Measurements from ENCODE around the gene CACNA1C.

Gene CACNA1C

GRCh38 chr12:2390850-2391390 is 338.1 kb downstream of the CACNA1C start:
- no peak for DNase-seq (ENCODE audit: low read depth)

- no peak for DNase-seq (ENCODE audit: low read depth)
These were observed 339.0 kb downstream of the CACNA1C start for GRCh38 chr12:2391740-2392331.

- DNase-seq (ENCODE audit: low read depth): no peak
These were observed 340.2 kb downstream of the CACNA1C start for GRCh38 chr12:2393016-2393415.

- no peak for DNase-seq (ENCODE audit: low read depth)
These were observed 341.2 kb downstream of the CACNA1C start for GRCh38 chr12:2393996-2394395.

GRCh38 chr12:2395354-2395977 is 342.7 kb downstream of the CACNA1C start:
- DNase-seq (ENCODE audit: low read depth): peak; percentile 16

- DNase-seq (ENCODE audit: low read depth): no peak
These were observed 343.7 kb downstream of the CACNA1C start for GRCh38 chr12:2396448-2396871.

GRCh38 chr12:2397356-2398045 is 344.7 kb downstream of the CACNA1C start:
- DNase-seq (ENCODE audit: low read depth): no peak

- DNase-seq (ENCODE audit: low read depth): no peak
These were observed 348.3 kb downstream of the CACNA1C start for GRCh38 chr12:2401040-2401439.

GRCh38 chr12:2402073-2402579 is 349.3 kb downstream of the CACNA1C start:
- no peak for DNase-seq (ENCODE audit: low read depth)

- no peak for DNase-seq (ENCODE audit: low read depth)
These were observed 350.6 kb downstream of the CACNA1C start for GRCh38 chr12:2403221-2403976.

- no peak for DNase-seq (ENCODE audit: low read depth)
These were observed 352.3 kb downstream of the CACNA1C start for GRCh38 chr12:2405039-2405438.

GRCh38 chr12:2406903-2407302 is 354.1 kb downstream of the CACNA1C start:
- DNase-seq (ENCODE audit: low read depth): no peak

- no peak for DNase-seq (ENCODE audit: low read depth)
These were observed 355.5 kb downstream of the CACNA1C start for GRCh38 chr12:2408262-2408661.

GRCh38 chr12:2409656-2410265 is 357.0 kb downstream of the CACNA1C start:
- DNase-seq (ENCODE audit: low read depth): no peak

GRCh38 chr12:2410496-2410895 is 357.7 kb downstream of the CACNA1C start:
- no peak for DNase-seq (ENCODE audit: low read depth)

GRCh38 chr12:2411011-2411410 is 358.2 kb downstream of the CACNA1C start:
- DNase-seq (ENCODE audit: low read depth): no peak

GRCh38 chr12:2411616-2412304 is 359.0 kb downstream of the CACNA1C start:
- no peak for DNase-seq (ENCODE audit: low read depth)

GRCh38 chr12:2412305-2412643 is 359.5 kb downstream of the CACNA1C start:
- DNase-seq (ENCODE audit: low read depth): no peak

- DNase-seq (ENCODE audit: low read depth): no peak
These were observed 360.5 kb downstream of the CACNA1C start for GRCh38 chr12:2413301-2413700.

- no peak for DNase-seq (ENCODE audit: low read depth)
These were observed 361.4 kb downstream of the CACNA1C start for GRCh38 chr12:2413999-2414792.

Data from activated T-cell treated with anti-CD3 and anti-CD28 coated beads for 48 hours (primary cell).